GM23248 (cell line): ENCODE measurements around the gene NTRK2. TPM values are rescaled to one million over a fixed set of nuclear protein-coding genes. Genes with fewer than 3 reads are reported as not detected.

Experiments used
- DNase-seq: peaks from one replicate; pipeline ENCODE4 v3.0.0-alpha.2; 2015
- H2AFZ ChIP-seq: fragments of 200-600 bp; sonication (generic); 2 replicates; pipeline ENCODE4 v1.6.1; 2016; ENCODE audit warnings: antibody characterized with exemption
- H3F3A ChIP-seq: fragments of 200-600 bp; sonication (generic); 2 replicates; pipeline ENCODE4 v1.6.1; 2016; ENCODE audit warnings: mild to moderate bottlenecking, antibody characterized with exemption, mixed run types; ENCODE audit not compliant: insufficient read depth
- H3K27ac ChIP-seq: fragments of 200-600 bp; sonication (generic); 2 replicates; pipeline ENCODE4 v1.5.1; 2016; ENCODE audit warnings: mild to moderate bottlenecking
- H3K27me3 ChIP-seq: fragments of 200-600 bp; sonication (generic); replicated peaks from 2 replicates; pipeline ENCODE4 v1.6.1; 2016; ENCODE audit warnings: mild to moderate bottlenecking; ENCODE audit not compliant: insufficient read depth
- H3K36me3 ChIP-seq: fragments of 200-600 bp; sonication (generic); 2 replicates; pipeline ENCODE4 v1.6.1; 2016; ENCODE audit warnings: low read depth, mild to moderate bottlenecking
- H3K4me1 ChIP-seq: fragments of 200-600 bp; sonication (generic); 2 replicates; pipeline ENCODE4 v1.6.1; 2016; ENCODE audit warnings: mild to moderate bottlenecking; ENCODE audit not compliant: insufficient read depth
- H3K4me2 ChIP-seq: fragments of 200-600 bp; sonication (generic); one replicate; pipeline ENCODE4 v1.6.1; 2016; ENCODE audit warnings: mild to moderate bottlenecking; ENCODE audit not compliant: unreplicated experiment
- H3K4me3 ChIP-seq: fragments of 200-600 bp; sonication (generic); 2 replicates; pipeline ENCODE4 v1.5.1; 2016; ENCODE audit warnings: mild to moderate bottlenecking
- H3K79me2 ChIP-seq: fragments of 200-600 bp; sonication (generic); 2 replicates; pipeline ENCODE4 v1.6.1; 2016; ENCODE audit warnings: mild to moderate bottlenecking; ENCODE audit not compliant: insufficient read depth
- H3K9ac ChIP-seq: fragments of 200-600 bp; sonication (generic); 2 replicates; pipeline ENCODE4 v1.6.1; 2016; ENCODE audit warnings: mild to moderate bottlenecking
- H3K9me2 ChIP-seq: fragments of 200-600 bp; sonication (generic); 2 replicates; pipeline ENCODE4 v1.6.1; 2016; ENCODE audit warnings: mixed run types, mild to moderate bottlenecking, moderate library complexity; ENCODE audit not compliant: insufficient read depth
- H3K9me3 ChIP-seq: fragments of 200-600 bp; sonication (generic); one replicate; pipeline ENCODE4 v1.6.1; 2017; ENCODE audit warnings: low read depth
- H4K20me1 ChIP-seq: fragments of 200-600 bp; sonication (generic); 2 replicates; pipeline ENCODE4 v1.6.0; 2016; ENCODE audit not compliant: insufficient read depth
- EZH2 ChIP-seq: fragments of 200-600 bp; sonication (generic); IDR thresholded peaks from 2 replicates; pipeline ENCODE4 v1.6.1; 2018; ENCODE audit warnings: antibody characterized with exemption, mild to moderate bottlenecking; ENCODE audit not compliant: insufficient read depth, poor library complexity, severe bottlenecking
- EZH2phosphoT487 ChIP-seq: fragments of 200-600 bp; sonication (generic); IDR thresholded peaks from 2 replicates; pipeline ENCODE4 v1.6.1; 2018; ENCODE audit warnings: antibody characterized with exemption, moderate library complexity, mild to moderate bottlenecking, low read depth; ENCODE audit not compliant: insufficient read depth
- WGBS, 2 experiments: methylation state at CpG; one replicate each; pipeline ENCODE4 v1.1.6; 2015 to 2017; ENCODE audit warnings: low lambda C conversion rate in 2 of 2, low coverage in 1 of 2; ENCODE audit errors: missing lambda C conversion rate in 2 of 2; 5-methylcytosine and 5-hydroxymethylcytosine counted together
- in situ Hi-C: fragments of 300-500 bp; cut with MboI; formaldehyde crosslinking; loops from 2 replicates; pipeline ENCODE4 v1.15.0; 2020
- polyA plus RNA-seq: library from polyadenylated mRNA; unstranded; fragments of >200 nt; fragmentation: Nextera tagmentation; extraction: Ambion mirVana; gene quantifications from 2 replicates; pipeline ENCODE4 v1.2.1, GENCODE V29; 2016
- total RNA-seq: library from RNA; depleted of rRNA; stranded (reverse); fragments of >200 nt; shearing (Covaris generic); gene quantifications from 2 replicates; pipeline ENCODE4 v1.2.3, GENCODE V29; 2014

NTRK2 gene
- total and polyA plus RNA-seq, 2 experiments from 2014 or later = not detected

DNA sequence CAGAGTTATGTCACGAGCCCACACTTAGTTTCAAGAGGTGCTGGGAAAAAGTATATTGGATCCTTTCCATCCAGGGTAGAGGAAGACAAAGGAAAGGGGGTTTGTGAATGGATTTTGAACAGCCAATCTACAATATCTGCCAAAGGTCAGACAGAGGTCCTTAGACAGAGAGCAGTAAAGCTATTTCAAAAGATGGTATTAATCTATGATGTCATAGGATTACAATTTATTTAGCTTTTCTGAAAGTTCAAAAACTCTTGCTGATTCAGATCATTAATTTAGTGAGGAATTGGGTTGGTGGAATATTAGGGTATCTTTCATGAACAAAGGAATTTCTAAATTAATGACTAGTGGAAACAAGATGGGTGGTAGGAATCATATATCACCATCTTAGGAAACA lies 126.9 kb downstream of the NTRK2 start:
- no peaks in the 10 kb centered on the region for H3K9me3 ChIP-seq
- in situ Hi-C loops = no loop called here
- no peak overlapping the region for H2AFZ ChIP-seq
- H4K20me1 ChIP-seq = no peaks in the 10 kb centered on the region
- H3K36me3 ChIP-seq = no peaks in the 10 kb centered on the region
- WGBS, 2 experiments = 27 to 54% methylated on average over 1 of the region's 1 CpG
- no peak for DNase-seq
- no peak overlapping the region for H3K9ac ChIP-seq
- TF ChIP-seq EZH2 (no peak), EZH2phosphoT487 (no peak)
- no peaks in the 10 kb centered on the region for H3K4me1 ChIP-seq
- H3K27me3 ChIP-seq = no peaks in the 10 kb centered on the region
- H3K27ac ChIP-seq = no peak overlapping the region
- no peaks in the 10 kb centered on the region for H3F3A ChIP-seq
- no peak overlapping the region for H3K4me2 ChIP-seq
- H3K79me2 ChIP-seq = no peaks in the 10 kb centered on the region
- no peaks in the 10 kb centered on the region for H3K9me2 ChIP-seq
- H3K4me3 ChIP-seq = no peak overlapping the region

DNA sequence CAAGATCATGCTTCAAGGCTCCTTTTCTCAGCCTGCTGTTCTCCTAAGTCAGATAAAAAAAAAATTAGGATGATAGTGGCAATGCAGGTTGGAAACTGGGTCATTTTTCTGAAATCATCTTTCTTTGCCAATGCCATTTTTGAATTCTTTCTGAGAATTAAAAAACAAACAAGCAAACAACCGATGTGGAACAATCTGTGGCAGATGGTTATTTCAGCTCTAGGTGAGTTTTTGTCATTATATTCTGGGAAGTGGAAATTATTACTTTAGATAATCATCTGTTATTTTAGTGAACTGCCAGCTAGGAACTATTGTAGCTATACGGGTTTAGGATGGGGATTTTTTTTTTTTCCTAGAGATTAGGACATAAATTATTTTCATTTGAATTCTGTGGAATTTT lies 129.7 kb downstream of the NTRK2 start:
- no peak for TF ChIP-seq EZH2
- no peak for TF ChIP-seq EZH2phosphoT487
- no peak overlapping the region for H2AFZ ChIP-seq
- H3K9me2 ChIP-seq = no peaks in the 10 kb centered on the region
- no peaks in the 10 kb centered on the region for H3K4me1 ChIP-seq
- no peaks in the 10 kb centered on the region for H3K27me3 ChIP-seq
- H3K4me3 ChIP-seq = no peak overlapping the region
- no peaks in the 10 kb centered on the region for H4K20me1 ChIP-seq
- 29 to 36% methylated on average over 2 of the region's 2 CpGs for WGBS, 2 experiments
- DNase-seq = no peak
- no peaks in the 10 kb centered on the region for H3F3A ChIP-seq
- no peak overlapping the region for H3K9ac ChIP-seq
- no peak overlapping the region for H3K4me2 ChIP-seq
- H3K9me3 ChIP-seq = no peaks in the 10 kb centered on the region
- in situ Hi-C loops = no loop called here
- no peak overlapping the region for H3K27ac ChIP-seq
- H3K79me2 ChIP-seq = no peaks in the 10 kb centered on the region
- H3K36me3 ChIP-seq = no peaks in the 10 kb centered on the region

- H3K4me2 ChIP-seq = no peak overlapping the region
- WGBS, 2 experiments = 4 to 17% methylated on average over 5 of the region's 5 CpGs
- H3K36me3 ChIP-seq = no peaks in the 10 kb centered on the region
- H4K20me1 ChIP-seq = no peaks in the 10 kb centered on the region
- H2AFZ ChIP-seq = no peak overlapping the region
- no peaks in the 10 kb centered on the region for H3F3A ChIP-seq
- H3K27me3 ChIP-seq = no peaks in the 10 kb centered on the region
- H3K27ac ChIP-seq = no peak overlapping the region
- DNase-seq = no peak
- H3K9ac ChIP-seq = no peak overlapping the region
- H3K4me1 ChIP-seq = no peaks in the 10 kb centered on the region
- no peaks in the 10 kb centered on the region for H3K9me2 ChIP-seq
- in situ Hi-C loops = no loop called here
- H3K79me2 ChIP-seq = no peaks in the 10 kb centered on the region
- H3K9me3 ChIP-seq = no peaks in the 10 kb centered on the region
- TF ChIP-seq EZH2phosphoT487 (no peak), EZH2 (no peak)
- no peak overlapping the region for H3K4me3 ChIP-seq
Measured at GRCh38 chr9:84804951-84805694, 135.6 kb downstream of the NTRK2 start.

DNA sequence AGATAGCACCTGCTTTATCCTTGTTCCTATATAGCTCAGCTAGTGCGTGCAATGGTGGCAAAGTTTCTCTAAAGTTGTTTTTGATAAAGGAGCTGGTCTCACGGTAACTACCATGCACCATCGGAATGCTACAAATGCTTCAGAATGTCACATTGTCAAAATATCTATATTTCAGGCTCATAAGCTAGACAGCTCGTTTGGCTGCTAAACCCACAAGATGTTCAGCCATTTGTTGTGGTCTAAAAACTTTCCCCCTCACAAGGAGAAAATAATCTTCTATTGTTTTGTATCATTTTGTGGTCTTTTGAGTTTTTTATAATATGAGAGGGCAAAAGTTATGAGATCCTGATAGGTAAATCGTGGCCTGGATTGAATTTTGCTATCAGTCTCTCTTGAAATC lies 137.9 kb downstream of the NTRK2 start:
- Histone ChIP-seq H3K9me3 (no peaks in the 10 kb centered on the region), H2AFZ (no peak overlapping the region), H3K9ac (no peak overlapping the region), H3K27ac (no peak overlapping the region), H3F3A (no peaks in the 10 kb centered on the region), H3K36me3 (no peaks in the 10 kb centered on the region), H3K27me3 (no peaks in the 10 kb centered on the region), H3K4me2 (no peak overlapping the region), H3K4me3 (no peak overlapping the region), H3K79me2 (no peaks in the 10 kb centered on the region), H3K9me2 (no peaks in the 10 kb centered on the region), H3K4me1 (no peaks in the 10 kb centered on the region), H4K20me1 (no peaks in the 10 kb centered on the region)
- DNase-seq = no peak
- in situ Hi-C loops = no loop called here
- 55 to 62% methylated on average over 5 of the region's 5 CpGs for WGBS, 2 experiments
- TF ChIP-seq EZH2phosphoT487 = no peak
- no peak for TF ChIP-seq EZH2

DNA sequence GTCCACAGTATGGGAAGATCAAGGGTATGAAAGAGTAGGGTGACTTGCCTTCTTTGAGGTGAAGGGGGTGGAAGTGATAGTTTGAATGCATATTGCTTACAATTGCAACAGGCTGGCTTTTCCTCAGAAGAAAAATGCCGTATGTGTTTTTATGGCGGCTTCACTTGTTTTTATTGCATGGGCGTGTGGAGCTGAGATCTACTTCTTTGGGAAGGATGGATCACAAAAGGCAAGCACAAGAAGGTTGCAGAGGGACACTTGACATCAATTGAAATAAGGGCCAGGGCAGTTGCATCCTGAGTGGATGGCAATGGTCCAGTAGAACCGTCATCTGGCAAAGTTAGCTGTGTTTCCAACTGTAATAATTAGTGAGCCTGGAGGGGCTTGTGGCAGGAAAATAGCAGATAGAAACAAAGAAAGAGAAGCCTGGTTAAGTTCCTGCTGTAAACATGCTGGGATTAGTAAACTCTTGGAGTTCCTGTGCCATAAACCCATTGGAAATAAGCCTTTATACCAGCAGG lies 138.4 kb downstream of the NTRK2 start:
- no peak for TF ChIP-seq EZH2phosphoT487
- Histone ChIP-seq H3K79me2 (no peaks in the 10 kb centered on the region), H2AFZ (no peak overlapping the region)

More for the DNA sequence above, 138.4 kb downstream of the NTRK2 start:
- Histone ChIP-seq H3K4me3 (no peak overlapping the region), H3K9ac (no peak overlapping the region), H4K20me1 (no peaks in the 10 kb centered on the region), H3K4me1 (no peaks in the 10 kb centered on the region), H3F3A (no peaks in the 10 kb centered on the region), H3K4me2 (no peak overlapping the region), H3K9me2 (no peaks in the 10 kb centered on the region), H3K36me3 (no peaks in the 10 kb centered on the region), H3K27ac (no peak overlapping the region), H3K9me3 (no peaks in the 10 kb centered on the region), H3K27me3 (no peaks in the 10 kb centered on the region)
- WGBS, 2 experiments = 54 to 55% methylated on average over 4 of the region's 4 CpGs
- in situ Hi-C loops = no loop called here
- no peak for DNase-seq
